SH-SY5Y (cell line): Measurements from ENCODE around the gene CRMP1.

ENCODE experiments used
- GATA2 ChIP-seq: IDR thresholded peaks from 2 replicates; pipeline ENCODE4 v1.6.1; 2011; ENCODE audit warnings: mild to moderate bottlenecking, low read depth, low read length
- GATA3 ChIP-seq: IDR thresholded peaks from 2 replicates; pipeline ENCODE4 v1.6.1; 2011; ENCODE audit warnings: low read depth, mild to moderate bottlenecking, low read length, moderate library complexity

CRMP1 gene

GRCh38 chr4:5812506-5813229, 80.2 kb downstream of the CRMP1 start:
- no peak for TF ChIP-seq GATA2
- TF ChIP-seq GATA3, result no peak

- TF ChIP-seq GATA2, result no peak
- TF ChIP-seq GATA3, result no peak
Measured at GRCh38 chr4:5810770-5811430, 82.0 kb downstream of the CRMP1 start.

GRCh38 chr4:5810151-5810550, 82.7 kb downstream of the CRMP1 start:
- TF ChIP-seq GATA2, result no peak
- TF ChIP-seq GATA3, result no peak

GRCh38 chr4:5809216-5809776, 83.6 kb downstream of the CRMP1 start:
- TF ChIP-seq GATA2 (no peak), GATA3 (no peak)

- no peak for TF ChIP-seq GATA2
- TF ChIP-seq GATA3, result no peak
Measured at GRCh38 chr4:5808081-5808741, 84.7 kb downstream of the CRMP1 start.

GRCh38 chr4:5805270-5805669, 87.6 kb downstream of the CRMP1 start:
- no peak for TF ChIP-seq GATA2

- TF ChIP-seq GATA2 (no peak), GATA3 (no peak)
Measured at GRCh38 chr4:5804656-5805055, 88.2 kb downstream of the CRMP1 start.

GRCh38 chr4:5802565-5802964, 90.3 kb downstream of the CRMP1 start:
- no peak for TF ChIP-seq GATA3
- no peak for TF ChIP-seq GATA2

GRCh38 chr4:5801696-5802095, 91.2 kb downstream of the CRMP1 start:
- TF ChIP-seq GATA3 (no peak), GATA2 (no peak)

GRCh38 chr4:5800496-5800895, 92.4 kb downstream of the CRMP1 start:
- TF ChIP-seq GATA2, result no peak
- no peak for TF ChIP-seq GATA3

GRCh38 chr4:5799406-5799805, 93.5 kb downstream of the CRMP1 start:
- TF ChIP-seq GATA3 (no peak), GATA2 (no peak)

GRCh38 chr4:5798946-5799345, 93.9 kb downstream of the CRMP1 start:
- TF ChIP-seq GATA3 (no peak), GATA2 (no peak)

GRCh38 chr4:5798462-5798861, 94.4 kb downstream of the CRMP1 start:
- no peak for TF ChIP-seq GATA2
- no peak for TF ChIP-seq GATA3

GRCh38 chr4:5797866-5798265, 95.0 kb downstream of the CRMP1 start:
- no peak for TF ChIP-seq GATA3
- TF ChIP-seq GATA2, result no peak

- TF ChIP-seq GATA2 (no peak), GATA3 (no peak)
Measured at GRCh38 chr4:5796976-5797375, 95.9 kb downstream of the CRMP1 start.

- no peak for TF ChIP-seq GATA3
- no peak for TF ChIP-seq GATA2
Measured at GRCh38 chr4:5795580-5795979, 97.3 kb downstream of the CRMP1 start.
